Activated CD8-positive, alpha-beta memory T cell treated with anti-CD3 and anti-CD28 coated beads for 24 hours (primary cell): ENCODE results near the gene FAM174A.
"Not testable (repeated sequence)": the region's sequence is repeated elsewhere in the genome, so short reads cannot be mapped to it uniquely, and the experiment has no call there.

Source experiments
- DNase-seq: peaks from one replicate; pipeline ENCODE4 v3.0.0-alpha.2; 2020

Gene FAM174A

DNA sequence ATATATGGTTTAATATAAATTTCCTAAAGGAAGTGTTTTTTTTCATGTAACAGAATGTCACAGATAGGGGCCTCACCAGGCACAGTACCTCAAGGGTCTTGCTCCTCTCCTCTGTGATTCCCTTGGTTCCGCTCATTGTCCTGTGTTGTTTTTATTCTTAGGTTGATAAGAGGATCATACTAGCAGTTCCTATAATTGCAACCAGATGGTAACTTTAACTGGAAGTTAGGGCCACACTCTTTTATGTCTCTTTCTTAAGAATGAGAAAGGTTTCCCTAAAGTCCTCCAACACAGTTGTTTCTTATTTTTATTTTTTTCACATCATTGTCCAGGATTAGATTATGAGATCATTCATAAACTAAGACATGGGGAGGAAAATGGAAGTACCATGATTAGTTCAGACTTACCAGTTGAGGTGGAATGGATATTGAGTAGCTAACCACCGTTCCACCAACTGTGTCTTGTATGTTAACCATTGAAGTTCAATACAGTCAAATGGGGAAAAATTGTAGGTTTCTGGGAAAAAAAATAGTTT lies 41.1 kb downstream of the FAM174A start:
- DNase-seq: no peak

DNA sequence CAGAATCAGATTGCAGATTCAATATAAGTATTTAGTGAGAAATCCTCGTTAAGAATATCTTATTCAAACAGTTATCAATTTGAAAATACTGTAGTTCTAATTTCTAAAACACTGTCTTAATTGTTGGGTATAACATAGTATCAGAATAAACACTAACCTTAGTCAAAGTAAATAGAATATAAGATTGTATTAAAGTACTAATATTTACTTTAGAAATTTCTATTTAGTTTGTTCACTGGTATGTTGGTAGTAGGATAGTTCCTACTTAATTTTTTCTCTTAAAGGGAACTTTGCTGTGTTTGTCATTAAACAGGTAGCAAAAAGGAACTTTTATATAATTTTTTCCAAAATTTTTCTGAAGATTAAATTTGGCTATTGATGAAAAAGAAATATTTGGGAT lies 42.3 kb downstream of the FAM174A start:
- DNase-seq: no peak

DNA sequence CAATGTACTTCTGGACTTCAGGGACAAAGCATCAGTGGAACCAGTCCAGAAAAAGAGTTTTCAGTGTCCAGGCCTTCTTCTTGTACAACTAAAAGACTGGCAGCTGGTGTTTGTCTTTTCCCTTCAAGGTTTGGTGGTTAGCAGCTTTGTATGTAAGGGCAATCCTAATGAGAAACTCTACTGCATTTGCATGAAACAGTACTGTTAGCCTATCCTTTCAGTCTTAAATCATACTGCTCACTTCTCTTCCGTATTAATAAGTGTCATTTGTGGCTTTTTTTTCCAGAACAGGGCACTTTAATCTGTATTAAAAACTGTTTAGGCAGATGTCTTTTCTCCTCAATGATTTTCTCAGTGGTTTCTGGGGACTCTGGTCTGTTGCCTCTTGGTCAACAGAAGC lies 48.9 kb downstream of the FAM174A start:
- no peak for DNase-seq

DNA sequence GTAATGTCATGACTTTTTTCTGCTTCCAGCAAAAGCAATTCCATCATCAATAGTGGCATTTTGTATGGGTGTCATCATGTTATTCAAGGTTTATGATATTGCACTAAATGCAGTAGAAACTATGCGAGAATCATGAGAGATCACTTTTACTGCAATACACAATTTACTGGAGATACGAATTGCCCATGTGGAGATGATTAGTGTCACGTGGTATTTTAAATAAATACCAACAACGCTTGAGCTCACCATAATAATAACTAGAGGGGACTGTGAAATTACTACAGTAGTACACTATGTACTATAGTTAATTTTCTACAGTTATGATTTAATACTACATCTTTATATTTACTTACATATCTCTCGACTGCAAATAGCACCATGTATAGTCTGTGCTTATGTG lies 49.7 kb downstream of the FAM174A start:
- DNase-seq: no peak

DNA sequence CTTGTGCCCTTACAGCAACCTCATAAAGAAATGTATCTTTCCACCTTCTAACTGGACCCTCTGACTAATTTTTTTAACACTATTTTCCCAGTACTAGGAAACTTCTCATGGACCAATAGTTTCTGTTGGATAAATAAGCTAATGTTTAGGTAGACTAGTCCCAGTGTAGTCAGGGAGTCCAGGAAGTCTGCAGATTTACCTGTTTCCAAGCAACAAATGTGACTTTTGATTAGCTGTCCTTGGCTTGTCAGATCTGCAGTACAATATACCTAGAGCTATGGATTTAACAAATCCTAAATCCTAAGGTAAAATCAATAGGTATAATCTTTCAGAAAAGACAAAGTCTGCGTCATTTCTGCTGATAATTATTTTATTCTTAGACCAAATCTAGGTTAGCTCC lies 55.7 kb downstream of the FAM174A start:
- DNase-seq: no peak

DNA sequence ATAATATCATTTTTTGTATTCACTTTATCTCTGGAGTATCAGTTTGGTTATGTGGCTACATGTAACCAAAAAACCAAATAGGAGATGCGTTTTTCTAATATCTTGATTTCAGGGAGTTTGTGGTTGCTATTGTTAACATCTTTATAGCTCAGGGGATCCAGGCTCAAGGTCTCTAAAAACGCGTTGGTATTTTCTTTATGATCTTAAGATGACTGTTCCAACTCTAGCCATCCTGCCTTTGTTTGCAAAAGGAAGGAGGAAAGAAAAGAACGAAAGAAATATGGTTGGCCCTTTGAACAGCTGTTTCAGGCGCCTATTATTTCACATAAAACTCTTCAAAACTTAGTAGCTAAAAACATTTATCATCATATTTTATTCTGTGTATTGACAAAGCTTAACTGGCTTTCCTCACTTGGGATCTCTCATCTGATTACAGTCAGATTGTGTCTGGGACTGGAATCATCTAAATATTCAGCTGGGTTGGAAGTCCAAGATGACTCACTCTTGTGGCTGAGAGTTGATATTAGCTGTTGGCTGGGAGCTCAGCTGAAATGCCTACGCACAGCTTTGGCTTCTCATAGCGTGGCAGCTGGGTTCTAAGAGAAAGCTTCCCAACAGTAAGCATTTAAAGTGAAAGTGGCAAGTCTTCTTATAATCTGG lies 60.1 kb downstream of the FAM174A start:
- no peak for DNase-seq

DNA sequence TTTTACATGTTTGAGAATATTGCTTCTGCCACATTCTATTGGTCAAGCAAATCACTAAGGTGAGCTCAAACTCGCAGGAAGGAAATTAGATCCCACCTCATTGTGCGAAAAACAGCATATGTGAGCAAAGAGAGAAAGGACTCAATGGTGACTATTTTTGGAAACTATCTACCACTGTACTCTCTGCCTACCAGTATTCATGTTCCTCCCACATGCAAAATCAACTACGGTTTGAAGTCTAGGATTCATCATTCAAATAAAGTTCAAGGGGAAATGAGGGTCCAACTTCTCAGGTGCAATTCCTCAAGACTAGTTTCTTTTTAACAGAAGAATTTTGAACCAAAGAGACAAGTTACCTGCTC lies 60.6 kb downstream of the FAM174A start:
- no peak for DNase-seq

DNA sequence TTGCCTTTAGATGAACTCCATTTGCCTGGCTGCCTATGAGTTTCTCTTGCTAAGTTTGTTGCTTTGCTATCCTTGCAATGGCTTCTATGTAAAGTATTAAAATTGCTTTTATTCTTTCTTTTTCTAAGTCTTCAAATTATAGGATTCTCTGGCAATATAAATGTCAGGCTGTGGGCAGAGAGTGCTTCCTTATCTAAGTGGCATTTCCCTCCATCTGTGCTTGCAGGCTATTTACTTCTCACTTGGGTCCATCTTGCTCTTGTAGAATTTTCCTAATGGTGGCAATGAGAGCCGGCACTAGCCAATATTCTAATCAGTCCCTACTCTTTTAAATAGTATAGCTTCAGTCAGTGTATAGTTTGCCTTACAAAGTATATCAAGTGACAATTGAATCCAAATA lies 63.3 kb downstream of the FAM174A start:
- no peak for DNase-seq

DNA sequence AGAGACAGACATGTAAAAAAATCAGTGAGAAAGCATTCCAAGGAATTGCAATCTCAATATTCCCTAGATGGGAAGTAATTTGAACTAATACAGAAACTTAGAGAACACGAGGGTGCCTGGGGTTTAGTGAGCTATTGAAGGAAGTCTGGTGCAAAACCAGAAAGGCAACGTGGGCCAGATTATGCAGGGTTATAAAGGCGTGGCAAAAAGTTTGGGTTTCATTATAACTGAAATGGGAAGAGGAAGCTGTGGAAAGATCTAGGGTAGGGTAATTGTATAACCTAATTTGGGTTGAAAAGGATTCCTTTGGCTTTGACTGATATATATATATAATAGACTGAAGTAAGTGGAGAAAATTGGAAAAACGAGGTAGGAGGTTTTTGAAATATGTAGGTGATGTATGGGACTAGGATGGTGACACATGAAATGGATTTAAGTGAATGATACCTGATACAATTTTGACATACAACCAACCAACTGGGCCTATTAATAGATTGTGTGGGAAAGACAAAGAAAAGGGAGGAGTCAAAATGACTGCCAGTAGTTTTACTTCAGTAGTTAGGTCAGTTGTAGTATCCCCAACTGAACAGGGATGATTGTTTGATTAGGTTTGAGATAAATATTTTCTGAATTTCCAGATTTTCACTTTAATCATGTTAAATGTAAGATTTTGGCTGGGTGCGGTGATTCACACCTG lies 65.3 kb downstream of the FAM174A start:
- no peak for DNase-seq

DNA sequence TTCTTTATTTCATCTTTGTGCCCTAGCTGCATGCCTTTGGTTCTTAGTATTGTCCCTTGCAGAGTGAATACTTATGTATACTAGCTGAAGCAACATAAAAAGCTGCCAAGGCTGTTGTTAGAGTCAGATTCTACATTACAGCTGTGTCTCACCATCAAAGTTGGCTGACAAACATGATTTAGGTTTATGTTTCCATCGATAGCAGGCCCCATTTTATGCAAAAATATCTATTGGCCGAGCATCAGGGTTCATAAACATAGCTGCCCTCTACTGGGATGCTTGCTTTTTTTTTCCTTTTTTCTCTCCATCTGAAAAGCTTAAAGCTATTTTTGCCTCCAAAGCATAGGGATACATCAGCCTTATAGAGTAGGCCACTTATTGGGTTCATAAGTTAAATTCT lies 68.0 kb downstream of the FAM174A start:
- no peak for DNase-seq

DNA sequence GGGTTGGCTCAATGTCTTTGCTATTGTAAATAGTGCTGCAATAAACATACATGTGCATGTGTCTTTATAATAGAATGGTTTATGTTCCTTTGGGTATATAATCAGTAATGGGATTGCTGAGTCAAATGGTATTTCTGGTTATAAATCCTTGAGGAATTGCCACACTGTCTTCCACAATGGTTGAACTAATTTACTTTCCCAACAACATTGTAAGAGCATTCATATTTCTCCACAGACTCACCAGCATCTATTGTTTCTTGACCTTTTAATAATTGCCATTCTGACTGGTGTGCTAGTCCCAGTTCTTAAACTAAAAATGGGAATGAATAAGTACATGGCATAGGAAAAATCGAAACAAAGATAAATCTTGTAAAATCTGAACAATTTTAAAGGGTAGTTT lies 68.8 kb downstream of the FAM174A start:
- DNase-seq: not testable (repeated sequence)

DNA sequence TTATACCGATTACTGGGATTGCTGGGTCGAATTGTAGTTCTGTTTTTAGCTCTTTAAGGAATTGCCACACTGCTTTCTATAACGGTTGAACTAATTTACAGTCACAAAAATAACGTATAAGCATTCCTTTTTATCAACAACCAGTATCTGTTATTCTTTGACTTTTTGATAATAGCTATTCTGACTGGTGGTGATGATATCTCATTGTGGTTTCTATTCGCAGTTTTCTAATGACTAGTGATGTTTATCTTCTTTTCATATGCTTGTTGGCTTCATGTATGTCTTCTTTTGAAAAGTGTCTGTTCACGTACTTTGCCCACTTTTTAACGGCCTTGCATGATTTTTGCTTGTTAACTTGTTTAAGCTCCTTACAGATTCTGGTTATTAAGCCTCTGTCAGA lies 74.4 kb downstream of the FAM174A start:
- DNase-seq: no peak

DNA sequence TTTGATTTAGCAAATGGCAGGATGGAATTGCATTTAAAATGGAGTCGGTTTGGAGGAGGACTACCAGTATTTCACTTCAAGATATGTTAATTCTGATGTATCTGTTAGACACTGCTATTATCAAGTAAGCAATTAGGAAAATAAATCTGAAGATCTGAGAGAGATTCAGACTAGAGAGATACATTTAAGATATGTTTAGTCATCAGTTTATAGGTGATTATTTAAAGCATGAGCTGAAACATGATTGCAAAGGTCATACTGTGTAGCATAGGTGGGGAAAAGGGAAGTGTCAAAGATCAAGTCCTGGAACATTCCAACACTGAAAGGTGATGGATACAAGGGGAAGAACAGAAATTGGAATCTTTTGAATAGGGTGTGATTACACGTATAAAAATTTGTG lies 79.1 kb downstream of the FAM174A start:
- no peak for DNase-seq

DNA sequence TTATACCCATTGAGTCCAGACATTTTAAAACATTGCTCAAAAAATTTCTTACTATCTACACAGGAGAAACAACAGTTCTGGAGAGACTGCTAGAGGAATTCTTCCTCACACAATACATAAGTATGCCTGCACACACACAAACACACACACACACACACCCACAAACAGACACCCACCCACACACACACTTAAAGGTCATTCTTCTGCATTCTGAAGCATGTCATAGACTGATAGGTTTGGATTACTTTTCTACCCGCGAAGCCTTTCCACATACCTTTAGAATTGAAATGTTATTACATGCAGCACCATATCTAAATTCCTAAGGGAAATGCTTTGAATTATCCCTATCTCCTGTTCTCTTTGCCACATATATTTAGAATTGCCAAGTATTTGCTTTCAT lies 80.2 kb downstream of the FAM174A start:
- DNase-seq: no peak

DNA sequence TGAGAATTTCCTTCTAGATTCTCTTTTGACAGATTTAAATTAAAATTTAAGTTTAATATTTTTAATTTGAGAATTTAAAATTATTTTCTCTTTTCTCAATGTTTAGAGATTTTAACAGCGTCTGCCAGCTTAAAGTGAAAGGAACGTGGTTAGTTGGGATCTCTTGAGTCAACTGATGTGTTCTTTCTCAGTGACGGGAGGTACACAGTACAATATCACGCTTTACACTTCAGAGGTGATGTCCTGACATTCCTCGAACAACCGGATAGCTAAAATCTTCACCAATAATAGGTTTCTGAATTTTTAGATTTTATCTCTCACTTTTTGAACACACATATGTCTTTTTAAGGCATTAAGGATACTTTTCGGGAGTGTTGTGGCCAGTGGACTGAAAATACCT lies 81.1 kb downstream of the FAM174A start:
- no peak for DNase-seq

DNA sequence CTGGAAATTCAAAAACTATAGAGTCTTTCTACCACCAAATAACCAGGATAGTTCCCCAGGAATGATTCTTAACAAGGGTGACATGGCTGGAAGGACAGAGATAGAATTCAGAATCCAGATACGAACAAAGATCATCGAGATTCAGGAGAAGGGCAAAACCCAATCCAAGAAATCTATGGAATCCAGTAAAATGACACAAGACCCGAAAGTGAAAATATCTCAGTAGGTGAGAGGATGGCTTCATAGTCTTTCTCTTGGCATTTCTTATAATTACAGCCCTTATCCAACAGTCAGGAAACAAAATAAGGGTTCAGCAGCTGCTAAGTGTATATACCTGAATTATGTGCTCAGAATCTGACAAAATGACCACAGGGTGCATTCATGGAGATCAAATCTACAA lies 81.8 kb downstream of the FAM174A start:
- DNase-seq: no peak

DNA sequence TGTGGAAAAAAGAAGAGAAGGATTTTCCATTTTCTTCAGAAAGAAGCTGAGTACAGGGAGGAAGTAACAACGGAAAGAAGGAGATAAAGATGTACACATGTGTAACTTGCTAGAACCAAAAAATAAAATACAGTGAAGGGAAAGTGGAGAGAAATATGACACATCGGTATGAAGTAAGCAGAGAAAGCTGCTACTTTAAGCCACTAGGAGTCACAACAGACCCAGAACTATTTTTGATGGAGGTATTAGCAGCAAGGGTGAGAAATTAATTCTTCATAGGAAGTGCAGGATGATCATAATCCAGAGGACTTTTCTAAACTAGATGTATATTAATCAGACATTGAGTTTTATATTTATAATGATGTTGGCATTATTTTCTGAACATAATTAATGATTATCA lies 88.5 kb downstream of the FAM174A start:
- no peak for DNase-seq

DNA sequence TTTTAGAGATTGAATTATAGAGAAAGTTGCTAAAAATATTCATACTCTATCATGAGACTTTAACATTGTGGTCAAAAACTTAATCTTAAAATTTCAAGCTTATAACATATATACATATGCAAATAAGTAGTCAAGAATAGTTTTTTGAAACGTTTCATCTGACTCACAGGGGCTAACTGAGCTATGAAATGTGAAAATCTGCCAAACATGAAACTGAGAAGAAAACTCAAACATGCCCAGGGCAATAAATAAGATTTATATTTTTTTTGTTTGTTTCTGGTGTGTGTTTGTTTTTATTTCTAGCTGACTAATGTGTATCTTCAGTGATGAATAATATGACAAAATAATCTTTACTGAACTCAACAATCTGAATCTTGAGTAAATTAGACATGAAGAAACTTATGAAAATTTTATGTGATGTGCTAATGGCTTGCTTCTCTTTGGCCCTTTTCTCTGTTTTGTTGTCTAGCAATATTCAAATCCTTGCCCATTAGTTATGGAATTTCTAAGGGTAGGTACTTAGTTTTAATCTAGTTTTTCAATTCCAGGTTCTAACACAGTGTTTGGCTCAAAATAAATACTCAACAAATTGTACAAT lies 99.9 kb downstream of the FAM174A start:
- no peak for DNase-seq
